Thymus (tissue), 11 donors: ENCODE measurements around the gene AAK1. TPM values are rescaled to one million over a fixed set of nuclear protein-coding genes. Genes with fewer than 3 reads are reported as not detected.
"Not testable (repeated sequence)": the region's sequence is repeated elsewhere in the genome, so short reads cannot be mapped to it uniquely, and the experiment has no call there.

Source experiments
- DNase-seq, 9 donors: peaks; one replicate each; pipeline ENCODE4 v3.0.0-alpha.2; 2013; ENCODE audit warnings: low spot score in 9 of 9, low read depth in 6 of 9, missing footprints in 1 of 9
- H3K27ac ChIP-seq, 2 donors: one replicate each; pipeline ENCODE4 v1.5.1; 2013; ENCODE audit warnings: control low read depth in 1 of 2, low read depth in 1 of 2, low read length in 1 of 2, mild to moderate bottlenecking in 1 of 2, moderate library complexity in 1 of 2
- H3K27me3 ChIP-seq, 2 donors: one replicate each; pipeline ENCODE4 v1.5.1; 2013; ENCODE audit warnings: low read length in 1 of 2; ENCODE audit not compliant: control insufficient read depth in 2 of 2, insufficient read depth in 1 of 2
- H3K36me3 ChIP-seq, 2 donors: one replicate each; pipeline ENCODE4 v1.5.1; 2013; ENCODE audit warnings: low read length in 1 of 2, mild to moderate bottlenecking in 1 of 2, moderate library complexity in 1 of 2; ENCODE audit not compliant: control insufficient read depth in 2 of 2, insufficient read depth in 2 of 2
- H3K4me1 ChIP-seq, 2 donors: one replicate each; pipeline ENCODE4 v1.5.1; 2013; ENCODE audit warnings: low read length in 2 of 2; ENCODE audit not compliant: control insufficient read depth in 2 of 2, insufficient read depth in 2 of 2
- H3K4me3 ChIP-seq, 2 donors: one replicate each; pipeline ENCODE4 v1.5.1; 2013; ENCODE audit warnings: low read length in 2 of 2, control low read depth in 1 of 2, mild to moderate bottlenecking in 1 of 2
- H3K9me3 ChIP-seq, 2 donors: one replicate each; pipeline ENCODE4 v1.5.1; 2013; ENCODE audit warnings: low read length in 1 of 2, mild to moderate bottlenecking in 1 of 2; ENCODE audit not compliant: control insufficient read depth in 2 of 2, insufficient read depth in 1 of 2
- WGBS: extraction: QIAGEN DNeasy Blood & Tissue Kit; methylation state at CpG from one replicate; pipeline ENCODE4 v1.1.7; 2013; 5-methylcytosine and 5-hydroxymethylcytosine counted together
- polyA plus RNA-seq: library from polyadenylated mRNA; stranded (reverse); fragments of 200-250 nt; gene quantifications from one replicate; pipeline ENCODE4 v1.2.3, GENCODE V29; 2013
- total RNA-seq: library from RNA; stranded (reverse); fragments of 120-200 nt; gene quantifications from one replicate; pipeline ENCODE4 v1.2.4, GENCODE V29; 2013
- donor health status: healthy.

The AAK1 gene
- total and polyA plus RNA-seq, 2 donors = 17.4 to 26.6 TPM

DNA sequence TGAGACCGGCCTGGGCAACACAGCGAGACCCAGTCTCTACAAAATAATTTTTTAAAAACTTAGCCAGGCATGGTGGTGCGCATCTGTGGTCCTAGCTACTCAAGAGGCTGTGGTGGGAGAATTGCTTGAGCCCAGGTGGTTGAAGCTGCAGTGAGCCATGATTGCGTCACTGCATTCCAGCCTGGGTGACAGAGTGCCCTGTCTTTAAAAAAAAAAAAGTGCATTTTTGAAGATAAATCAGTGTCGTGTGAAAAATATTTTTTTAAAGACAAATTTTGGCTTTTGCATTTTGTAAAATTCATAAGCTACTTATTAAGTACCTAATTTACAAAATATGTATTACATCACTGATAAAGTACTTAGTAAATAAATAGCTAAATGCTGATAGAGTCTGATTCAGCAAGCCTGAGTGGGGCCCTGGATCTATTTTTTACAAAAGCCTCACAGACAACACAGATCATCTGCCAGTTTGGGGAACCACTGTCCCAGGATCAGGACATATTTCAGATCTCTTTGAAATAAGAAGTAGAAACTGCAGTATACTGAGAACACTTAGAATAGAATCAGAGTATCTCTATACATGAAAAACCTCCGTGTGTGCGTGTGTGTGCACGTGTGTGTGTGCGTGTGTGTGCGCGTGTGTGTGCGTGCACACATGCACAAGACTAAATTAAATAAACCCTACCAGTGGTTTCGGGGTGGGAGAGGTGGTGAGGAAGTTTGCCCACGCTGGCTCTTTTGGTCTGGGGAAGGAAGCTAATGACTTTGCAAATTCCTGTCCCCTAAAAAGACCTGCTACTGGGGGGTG lies 61.6 kb downstream of the AAK1 start:
- H3K4me1 ChIP-seq = peaks cover 13 to 31% of the 10 kb centered on the region in 2 donors
- WGBS = 26% methylated on average over 14 of the region's 14 CpGs

DNA sequence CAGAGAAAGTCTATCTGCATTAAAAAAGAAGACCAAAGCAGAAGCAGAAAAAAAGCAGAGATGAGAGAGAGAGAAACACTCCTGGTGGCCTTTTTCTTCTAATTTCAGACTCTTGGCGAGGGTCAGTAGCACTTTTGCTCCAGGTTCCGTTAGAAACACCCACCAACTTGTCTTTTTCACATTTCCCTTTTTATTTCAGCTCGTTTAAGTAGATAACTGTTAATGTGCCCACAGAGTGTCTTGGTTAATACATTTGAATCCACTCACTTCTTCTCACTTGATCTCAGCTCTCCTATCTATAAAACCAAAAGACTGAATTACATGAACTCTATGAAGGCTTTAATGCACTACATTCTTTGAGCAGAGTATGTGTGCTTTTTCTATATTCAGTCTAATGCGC lies 63.1 kb downstream of the AAK1 start:
- Histone ChIP-seq H3K9me3 (no peaks in the 10 kb centered on the region), H3K27me3 (no peaks in the 10 kb centered on the region), H3K36me3 (peaks cover 0 to 3% of the 10 kb centered on the region in 2 donors), H3K4me3 (no peak overlapping the region), H3K4me1 (peaks cover 13 to 31% of the 10 kb centered on the region in 2 donors), H3K27ac (no peak overlapping the region)
- no peak for DNase-seq
- 73% methylated on average over 4 of the region's 4 CpGs for WGBS

More for the DNA sequence above, 61.6 kb downstream of the AAK1 start:
- no peaks in the 10 kb centered on the region for H3K9me3 ChIP-seq
- no peaks in the 10 kb centered on the region for H3K27me3 ChIP-seq
- peaks cover 0 to 3% of the 10 kb centered on the region in 2 donors for H3K36me3 ChIP-seq
- no peak overlapping the region for H3K27ac ChIP-seq
- peak in 1 of 9 donors; percentile 38 for DNase-seq
- no peak overlapping the region for H3K4me3 ChIP-seq

- Histone ChIP-seq H3K9me3 (no peaks in the 10 kb centered on the region), H3K27ac (no peak overlapping the region), H3K4me1 (peaks cover 13 to 31% of the 10 kb centered on the region in 2 donors), H3K4me3 (no peak overlapping the region), H3K36me3 (peaks cover 0 to 3% of the 10 kb centered on the region in 2 donors), H3K27me3 (no peaks in the 10 kb centered on the region)
- DNase-seq = no peak
- 90% methylated on average over 3 of the region's 3 CpGs for WGBS
Observed at GRCh38 chr2:69579536-69579935, 64.0 kb downstream of the AAK1 start.

DNA sequence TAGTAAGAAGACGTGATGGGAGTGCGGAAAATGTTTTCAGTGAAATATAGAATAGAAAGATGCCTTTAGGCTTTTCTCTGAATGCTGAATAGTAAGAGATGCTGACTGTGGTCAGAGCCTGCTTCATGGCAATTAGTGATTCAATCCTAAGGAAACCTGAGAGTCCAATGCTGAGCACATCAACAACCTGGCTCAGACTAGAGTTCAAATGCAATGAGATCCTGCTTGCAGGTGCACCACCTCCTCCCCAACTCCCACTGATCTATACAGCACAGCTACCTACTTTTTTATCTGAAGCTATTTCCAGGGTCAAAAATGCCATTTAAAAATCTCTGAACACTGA lies 65.4 kb downstream of the AAK1 start:
- H3K9me3 ChIP-seq = no peaks in the 10 kb centered on the region
- H3K27me3 ChIP-seq = no peaks in the 10 kb centered on the region
- peaks cover 0 to 3% of the 10 kb centered on the region in 2 donors for H3K36me3 ChIP-seq
- H3K4me1 ChIP-seq = peaks cover 8 to 30% of the 10 kb centered on the region in 2 donors
- no peak overlapping the region for H3K4me3 ChIP-seq
- no peak for DNase-seq
- 92% methylated on average over 2 of the region's 2 CpGs for WGBS
- H3K27ac ChIP-seq = peak overlapping the region in 1 of 2 donors; percentile 1

GRCh38 chr2:69577467-69578197 lies 65.9 kb downstream of the AAK1 start:
- Histone ChIP-seq H3K36me3 (peaks cover 0 to 3% of the 10 kb centered on the region in 2 donors), H3K9me3 (no peaks in the 10 kb centered on the region), H3K27ac (peak overlapping the region; percentile 1 to 77), H3K4me3 (no peak overlapping the region), H3K27me3 (no peaks in the 10 kb centered on the region), H3K4me1 (peaks cover 7 to 25% of the 10 kb centered on the region in 2 donors)
- DNase-seq = no peak
- 82% methylated on average over 5 of the region's 5 CpGs for WGBS

- Histone ChIP-seq H3K9me3 (no peaks in the 10 kb centered on the region), H3K4me1 (peaks cover 0 to 18% of the 10 kb centered on the region in 2 donors), H3K27me3 (no peaks in the 10 kb centered on the region), H3K36me3 (peaks cover 0 to 3% of the 10 kb centered on the region in 2 donors), H3K27ac (no peak overlapping the region), H3K4me3 (no peak overlapping the region)
- no peak for DNase-seq
- 94% methylated on average over 5 of the region's 5 CpGs for WGBS
Observed at GRCh38 chr2:69576880-69577279, 66.7 kb downstream of the AAK1 start.

DNA sequence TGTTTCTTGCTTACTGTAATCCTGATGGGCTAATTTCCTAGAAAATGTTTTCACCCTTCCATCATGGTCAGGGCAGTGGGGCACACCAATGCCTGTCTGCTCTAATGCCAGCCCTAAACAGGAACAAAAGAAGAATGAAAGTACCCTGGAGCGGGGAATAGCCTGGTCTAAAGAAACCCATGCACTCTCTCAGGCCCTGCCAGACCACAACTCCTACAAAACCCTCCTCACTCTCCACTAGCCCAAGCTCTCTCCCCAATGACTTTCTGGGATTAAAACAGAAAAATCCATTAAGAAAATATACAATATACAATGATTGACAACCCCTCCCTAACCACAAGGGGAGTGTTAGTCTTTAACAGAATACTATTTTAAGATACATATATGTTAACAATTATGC lies 67.6 kb downstream of the AAK1 start:
- H3K36me3 ChIP-seq = peaks cover 0 to 3% of the 10 kb centered on the region in 2 donors
- no peaks in the 10 kb centered on the region for H3K9me3 ChIP-seq
- H3K4me3 ChIP-seq = no peak overlapping the region
- H3K27me3 ChIP-seq = no peaks in the 10 kb centered on the region
- H3K4me1 ChIP-seq = peaks cover 6 to 17% of the 10 kb centered on the region in 2 donors
- no peak overlapping the region for H3K27ac ChIP-seq
- no peak for DNase-seq
- 96% methylated on average over 1 of the region's 1 CpG for WGBS

DNA sequence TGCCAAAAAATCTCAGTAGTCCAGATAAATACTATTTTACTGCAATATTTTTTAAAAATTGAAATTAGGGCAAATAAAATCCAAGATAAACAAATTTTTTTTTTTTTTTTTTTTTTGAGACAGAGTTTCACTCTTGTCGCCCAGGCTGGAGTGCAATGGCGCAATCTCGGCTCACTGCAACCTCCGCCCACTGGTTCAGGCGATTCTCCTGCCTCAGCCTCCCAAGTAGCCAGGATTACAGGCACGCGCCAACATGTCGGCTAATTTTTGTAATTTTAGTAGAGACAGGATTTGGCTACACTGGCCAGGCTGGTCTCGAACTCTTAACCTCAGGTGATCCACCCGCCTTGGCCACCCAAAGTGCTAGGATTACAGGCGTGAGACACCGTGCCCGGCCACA lies 68.2 kb downstream of the AAK1 start:
- 99% methylated on average over 13 of the region's 13 CpGs for WGBS
- not testable (repeated sequence) for H3K27me3 ChIP-seq, H3K27ac ChIP-seq, H3K9me3 ChIP-seq, H3K36me3 ChIP-seq, DNase-seq, H3K4me3 ChIP-seq
- H3K4me1 ChIP-seq = peaks cover 6 to 17% of the 10 kb centered on the region in 2 donors

- H3K27ac ChIP-seq = no peak overlapping the region
- 86% methylated on average over 5 of the region's 5 CpGs for WGBS
Observed at GRCh38 chr2:69572641-69573040, 70.9 kb downstream of the AAK1 start.

More at GRCh38 chr2:69572641-69573040, 70.9 kb downstream of the AAK1 start:
- Histone ChIP-seq H3K4me3 (no peak overlapping the region), H3K36me3 (no peaks in the 10 kb centered on the region), H3K9me3 (no peaks in the 10 kb centered on the region), H3K27me3 (no peaks in the 10 kb centered on the region), H3K4me1 (peaks cover 6 to 9% of the 10 kb centered on the region in 2 donors)
- DNase-seq = no peak
